Measurements from ENCODE around the gene IPO9.

The IPO9 gene

DNA sequence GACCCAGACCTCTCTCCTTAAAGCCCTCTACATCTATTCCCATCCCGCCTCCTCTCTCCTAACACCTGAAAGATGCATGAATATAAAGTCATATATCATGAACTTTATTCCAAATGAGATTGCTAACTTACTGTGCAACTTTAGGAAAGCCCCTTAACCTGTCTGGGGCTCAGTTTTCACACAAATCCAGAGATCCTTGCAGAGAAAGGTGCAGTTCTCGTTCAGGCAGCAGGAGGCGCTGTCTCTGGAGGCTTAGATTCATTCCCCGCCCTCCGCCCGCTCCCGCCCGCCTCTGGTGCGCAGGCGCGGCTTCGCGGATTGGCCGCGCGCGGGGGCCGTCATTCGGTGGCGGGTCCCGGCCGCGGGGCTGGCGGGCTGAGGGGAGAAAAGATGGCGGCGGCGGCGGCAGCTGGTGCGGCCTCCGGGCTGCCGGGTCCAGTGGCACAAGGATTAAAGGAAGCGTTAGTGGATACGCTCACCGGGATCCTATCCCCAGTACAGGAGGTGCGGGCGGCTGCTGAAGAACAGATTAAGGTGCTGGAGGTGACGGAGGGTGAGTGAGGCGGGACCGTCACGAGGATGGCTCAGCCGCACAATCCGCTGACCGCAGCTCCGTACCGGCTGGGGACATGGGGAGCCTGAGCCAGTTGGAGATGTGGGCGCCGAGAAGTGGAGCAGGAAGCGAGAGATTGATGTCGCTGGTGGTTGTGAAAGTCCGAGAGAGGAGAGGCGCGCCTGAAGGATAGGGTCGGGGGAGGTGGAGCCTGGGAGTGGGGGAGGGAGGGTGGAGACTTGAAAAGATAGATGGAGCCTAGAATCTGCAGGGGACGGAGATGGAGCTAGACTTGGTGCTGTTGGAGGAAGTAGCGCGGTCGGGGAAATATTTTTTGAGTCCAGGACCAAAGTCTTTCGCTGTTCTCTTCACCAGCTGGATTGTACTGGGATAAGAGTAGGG lies at the start of gene IPO9:
Gene IPO9 (plus strand): TSS at position 338 of the 955 bp plus-strand sequence. CDS start 53 bp downstream, at position 391.
- DNase-seq (ENCODE audit: low spot score), result peak; percentile 95

DNA sequence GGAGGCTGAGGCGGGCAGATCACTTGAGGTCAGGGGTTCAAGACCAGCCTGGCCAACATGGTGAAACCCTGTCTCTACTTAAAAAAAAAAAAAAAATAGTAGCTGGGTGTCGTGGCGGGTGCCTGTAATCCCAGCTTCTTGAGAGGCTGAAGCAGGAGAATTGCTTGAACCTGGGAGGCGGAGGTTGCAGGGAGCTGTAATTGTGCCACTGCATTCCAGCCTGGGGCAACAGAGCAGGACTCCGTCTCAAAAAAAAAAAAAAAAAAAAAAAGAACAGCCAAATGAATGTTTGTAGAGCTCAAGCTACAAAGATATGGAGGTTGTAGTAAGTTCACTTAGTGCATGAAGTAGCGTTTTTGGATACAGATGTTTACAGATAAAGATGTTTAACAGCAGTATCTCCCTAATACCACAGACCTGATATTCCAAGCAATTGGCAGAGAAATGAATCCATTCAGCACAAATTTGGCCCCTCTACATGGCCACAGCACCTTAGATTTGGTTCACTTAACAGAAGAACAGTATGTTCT lies 49.5 kb upstream of the IPO9 start:
- DNase-seq (ENCODE audit: low spot score), result no peak

DNA sequence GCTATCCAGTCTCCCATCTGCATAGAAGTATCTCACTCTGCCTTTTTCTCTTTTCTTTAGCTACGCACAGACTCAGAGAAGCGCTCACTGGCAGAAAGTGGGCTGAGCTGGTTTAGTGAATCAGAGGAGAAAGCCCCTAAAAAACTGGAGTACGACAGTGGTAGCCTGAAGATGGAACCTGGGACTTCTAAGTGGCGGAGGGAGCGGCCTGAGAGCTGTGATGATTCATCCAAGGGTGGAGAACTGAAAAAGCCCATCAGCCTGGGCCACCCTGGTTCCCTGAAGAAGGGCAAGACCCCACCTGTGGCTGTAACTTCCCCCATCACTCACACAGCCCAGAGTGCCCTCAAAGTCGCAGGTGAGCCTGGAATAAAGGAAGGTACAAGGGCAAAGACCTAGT lies 48.0 kb upstream of the IPO9 start:
- no peak for DNase-seq (ENCODE audit: low spot score)

DNA sequence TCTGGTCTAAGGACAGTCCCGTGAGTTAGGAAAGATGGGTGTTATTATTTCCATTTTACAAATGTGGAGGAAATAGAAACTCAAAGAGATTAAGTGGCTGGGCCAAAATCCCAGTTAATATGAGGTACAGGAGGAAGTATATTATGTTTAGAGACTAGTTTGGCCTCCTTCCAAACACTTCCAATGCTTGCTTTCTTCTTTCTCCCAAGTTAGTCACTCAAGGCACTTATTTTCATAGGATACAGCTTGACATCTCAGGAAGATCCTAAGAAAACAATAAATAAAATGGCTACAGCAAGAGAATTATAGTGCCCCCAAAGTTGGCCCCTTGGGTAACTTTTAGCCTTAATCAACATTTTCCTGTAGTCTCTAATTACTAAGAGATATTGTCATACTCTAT lies 47.5 kb upstream of the IPO9 start:
- no peak for DNase-seq (ENCODE audit: low spot score)

DNA sequence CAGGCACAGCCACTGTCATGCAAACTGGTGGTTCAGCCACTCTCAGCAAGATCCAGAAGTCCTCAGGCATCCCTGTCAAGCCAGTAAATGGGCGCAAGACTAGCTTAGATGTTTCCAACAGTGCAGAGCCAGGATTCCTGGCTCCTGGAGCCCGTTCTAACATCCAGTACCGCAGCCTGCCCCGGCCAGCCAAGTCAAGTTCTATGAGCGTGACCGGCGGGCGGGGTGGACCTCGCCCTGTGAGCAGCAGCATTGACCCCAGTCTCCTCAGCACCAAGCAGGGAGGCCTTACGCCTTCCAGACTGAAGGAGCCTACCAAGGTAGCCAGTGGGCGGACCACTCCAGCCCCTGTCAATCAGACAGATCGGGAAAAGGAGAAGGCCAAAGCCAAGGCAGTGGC lies 46.6 kb upstream of the IPO9 start:
- DNase-seq (ENCODE audit: low spot score), result no peak

DNA sequence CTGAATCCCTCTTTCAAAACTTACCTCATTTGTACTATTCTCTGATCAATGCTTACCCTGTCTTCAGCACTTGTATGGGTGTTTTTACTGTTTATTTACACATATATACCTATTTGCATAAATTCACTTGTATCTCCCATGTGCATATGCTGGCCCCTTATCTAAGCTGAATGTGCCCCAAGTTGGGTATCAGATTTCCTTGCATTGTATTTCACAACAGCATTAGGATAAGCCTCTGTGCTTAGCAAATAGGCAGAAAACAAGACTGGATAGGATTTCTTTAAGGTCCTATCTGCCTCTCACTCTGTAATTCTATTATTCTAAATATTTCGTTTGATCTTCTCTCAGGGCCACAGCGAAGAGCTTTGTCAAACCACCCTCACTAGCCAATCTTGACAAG lies 45.9 kb upstream of the IPO9 start:
- no peak for DNase-seq (ENCODE audit: low spot score)

DNA sequence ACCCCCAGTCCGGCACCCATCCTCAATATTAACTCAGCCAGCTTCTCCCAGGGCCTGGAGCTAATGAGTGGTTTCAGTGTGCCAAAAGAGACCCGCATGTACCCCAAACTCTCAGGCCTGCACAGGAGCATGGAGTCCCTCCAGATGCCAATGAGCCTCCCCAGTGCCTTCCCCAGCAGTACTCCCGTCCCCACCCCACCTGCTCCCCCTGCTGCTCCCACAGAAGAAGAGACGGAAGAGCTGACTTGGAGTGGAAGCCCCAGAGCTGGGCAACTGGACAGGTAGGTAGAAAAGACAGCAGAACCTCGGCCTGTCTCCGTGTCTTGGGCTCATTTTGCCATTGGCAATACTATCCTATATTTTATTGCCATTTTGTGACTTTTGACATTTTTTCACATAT lies 45.4 kb upstream of the IPO9 start:
- DNase-seq (ENCODE audit: low spot score), result no peak

DNA sequence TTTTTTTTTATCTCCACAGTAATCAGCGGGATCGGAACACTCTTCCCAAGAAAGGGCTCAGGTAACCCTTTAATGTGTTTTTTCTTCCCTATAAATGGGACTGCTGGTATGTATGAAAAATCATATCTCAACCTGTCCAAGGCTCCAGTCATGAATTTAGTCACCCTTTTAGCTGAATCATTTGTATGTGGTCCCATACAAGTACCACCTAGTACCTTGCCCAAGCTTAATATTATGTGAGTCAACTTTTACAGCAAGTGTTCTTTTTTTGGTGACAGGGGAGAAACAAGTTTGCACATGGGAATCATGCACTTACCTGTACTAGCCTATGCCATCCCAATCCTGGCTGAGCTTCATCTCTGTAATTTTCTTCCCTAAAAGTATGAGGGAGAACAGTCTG lies 43.7 kb upstream of the IPO9 start:
- DNase-seq (ENCODE audit: low spot score), result no peak

DNA sequence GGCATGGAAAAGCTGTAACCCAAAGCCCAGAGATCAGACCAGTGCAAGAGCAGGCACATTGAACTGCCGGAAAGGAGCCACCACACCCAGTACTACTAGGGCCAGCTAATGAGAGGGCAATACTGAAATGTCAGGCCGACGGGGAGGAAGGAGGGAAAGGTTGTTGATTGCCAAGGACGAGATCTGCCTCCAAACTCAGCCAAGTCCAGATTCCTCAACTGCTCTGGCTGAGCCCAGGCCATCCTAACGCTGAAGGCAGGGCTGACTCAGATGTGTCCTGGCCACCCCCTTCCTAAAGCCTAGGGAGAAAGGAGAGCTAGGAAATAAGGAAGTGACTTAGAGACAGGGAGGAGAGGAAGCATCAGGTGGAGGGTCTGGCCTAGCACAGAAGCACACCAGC lies 42.1 kb upstream of the IPO9 start:
- DNase-seq (ENCODE audit: low spot score), result no peak

DNA sequence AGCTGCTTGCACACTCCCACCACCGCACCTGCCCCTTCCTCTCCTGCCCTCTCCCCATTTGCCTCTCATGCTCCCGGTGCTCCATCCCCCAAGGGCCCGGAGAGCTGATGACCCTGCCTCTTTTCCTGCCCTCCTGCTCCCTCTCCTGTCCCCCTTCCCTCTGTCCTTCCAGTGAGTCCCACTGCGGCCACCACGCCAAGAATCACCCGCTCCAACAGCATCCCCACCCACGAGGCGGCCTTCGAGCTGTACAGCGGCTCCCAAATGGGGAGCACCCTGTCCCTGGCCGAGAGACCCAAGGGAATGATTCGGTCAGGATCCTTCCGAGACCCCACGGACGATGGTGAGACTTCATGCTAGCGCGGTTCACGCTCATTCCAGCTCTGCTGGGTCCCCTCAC lies 40.7 kb upstream of the IPO9 start:
- DNase-seq (ENCODE audit: low spot score), result no peak

DNA sequence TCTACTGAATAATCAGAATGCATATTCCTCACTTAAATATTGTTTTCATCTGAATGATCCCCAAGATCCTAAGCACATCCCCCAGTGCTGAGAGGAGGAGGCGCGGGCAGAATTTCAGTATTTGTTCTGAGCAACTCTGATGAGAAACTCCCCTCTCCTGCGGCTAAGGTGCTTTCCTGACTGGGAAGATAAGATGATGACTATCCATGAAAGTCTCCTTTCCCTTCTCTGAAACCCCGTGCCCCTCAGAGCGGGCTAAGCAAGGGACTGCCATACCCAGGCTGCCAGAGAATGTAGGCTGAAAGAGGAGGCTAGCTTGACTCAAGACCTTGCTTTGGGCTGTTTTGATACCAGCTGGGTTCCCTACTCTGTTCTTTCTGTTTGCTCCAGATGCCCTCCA lies 39.7 kb upstream of the IPO9 start:
- no peak for DNase-seq (ENCODE audit: low spot score)

DNA sequence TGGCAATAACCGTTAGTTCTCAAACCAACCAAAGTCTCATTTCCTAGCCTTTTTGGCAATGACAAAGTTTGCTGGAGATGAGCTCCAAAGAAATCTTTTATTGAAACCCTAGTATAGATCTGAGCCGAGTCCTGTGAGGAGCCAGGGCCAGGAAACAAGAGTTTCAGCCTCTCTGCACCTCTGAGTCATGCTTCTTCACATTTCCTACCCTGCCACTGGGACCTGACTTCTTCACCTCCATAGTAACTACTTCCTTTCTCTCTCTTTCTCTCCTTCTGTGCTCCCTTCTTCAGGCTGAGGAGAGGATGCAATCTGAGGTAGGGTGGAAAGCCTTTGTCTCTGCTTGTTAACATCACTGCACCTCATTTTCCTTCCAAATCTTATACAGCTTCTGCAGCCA lies 38.7 kb upstream of the IPO9 start:
- DNase-seq (ENCODE audit: low spot score), result no peak

DNA sequence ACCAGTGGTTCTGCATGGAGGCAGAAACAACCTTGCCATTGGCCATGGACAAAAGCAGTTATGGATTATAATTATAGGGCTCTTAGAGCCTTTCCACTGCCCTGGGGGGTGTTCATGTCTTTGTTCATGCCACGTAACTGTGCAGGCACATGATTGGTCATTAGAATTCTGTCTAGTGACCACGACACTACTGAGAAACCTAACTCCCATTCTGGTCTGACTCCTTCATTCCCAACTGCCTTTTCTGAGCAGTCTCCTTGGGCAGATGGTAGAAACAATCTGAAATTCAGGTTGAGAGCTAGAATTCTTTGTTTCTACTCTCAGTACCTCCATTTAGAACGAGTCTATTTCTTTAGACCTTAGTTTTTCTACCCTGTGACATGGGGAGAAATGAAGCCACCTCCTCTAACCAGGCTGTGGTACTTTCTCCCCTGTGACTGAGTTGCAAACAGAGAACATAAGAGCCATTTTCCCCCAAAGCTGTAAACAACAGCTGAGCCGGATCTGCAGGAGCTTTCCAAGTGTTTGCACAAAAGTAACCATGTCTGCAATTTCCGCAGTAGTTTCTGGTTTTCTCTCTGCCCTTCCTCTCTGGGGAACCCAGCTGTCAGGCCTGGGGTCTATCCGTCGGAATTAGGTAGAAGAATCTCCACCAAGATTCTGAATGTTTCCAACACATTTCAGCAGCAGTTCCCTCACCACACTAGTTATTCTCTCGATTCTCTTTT lies 37.7 kb upstream of the IPO9 start:
- DNase-seq (ENCODE audit: low spot score), result no peak

DNA sequence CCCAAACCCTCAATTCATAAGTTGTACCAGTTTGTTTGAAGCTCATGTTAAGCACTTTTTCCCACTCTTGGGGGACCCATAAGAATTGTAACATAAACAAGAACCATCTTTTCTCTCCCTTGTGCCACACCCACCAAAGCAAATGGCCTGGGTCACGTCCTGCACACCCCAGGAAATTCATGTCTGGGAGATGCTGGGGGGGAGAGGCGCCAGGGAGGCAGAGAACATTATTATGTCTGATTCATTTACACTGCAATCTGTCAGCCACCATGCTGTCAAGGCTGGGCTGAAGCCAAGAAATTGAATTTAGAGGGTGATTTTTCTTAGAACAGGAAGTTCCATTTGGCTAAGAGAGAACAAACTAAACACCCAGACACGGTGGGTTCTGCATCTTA lies 37.2 kb upstream of the IPO9 start:
- no peak for DNase-seq (ENCODE audit: low spot score)

DNA sequence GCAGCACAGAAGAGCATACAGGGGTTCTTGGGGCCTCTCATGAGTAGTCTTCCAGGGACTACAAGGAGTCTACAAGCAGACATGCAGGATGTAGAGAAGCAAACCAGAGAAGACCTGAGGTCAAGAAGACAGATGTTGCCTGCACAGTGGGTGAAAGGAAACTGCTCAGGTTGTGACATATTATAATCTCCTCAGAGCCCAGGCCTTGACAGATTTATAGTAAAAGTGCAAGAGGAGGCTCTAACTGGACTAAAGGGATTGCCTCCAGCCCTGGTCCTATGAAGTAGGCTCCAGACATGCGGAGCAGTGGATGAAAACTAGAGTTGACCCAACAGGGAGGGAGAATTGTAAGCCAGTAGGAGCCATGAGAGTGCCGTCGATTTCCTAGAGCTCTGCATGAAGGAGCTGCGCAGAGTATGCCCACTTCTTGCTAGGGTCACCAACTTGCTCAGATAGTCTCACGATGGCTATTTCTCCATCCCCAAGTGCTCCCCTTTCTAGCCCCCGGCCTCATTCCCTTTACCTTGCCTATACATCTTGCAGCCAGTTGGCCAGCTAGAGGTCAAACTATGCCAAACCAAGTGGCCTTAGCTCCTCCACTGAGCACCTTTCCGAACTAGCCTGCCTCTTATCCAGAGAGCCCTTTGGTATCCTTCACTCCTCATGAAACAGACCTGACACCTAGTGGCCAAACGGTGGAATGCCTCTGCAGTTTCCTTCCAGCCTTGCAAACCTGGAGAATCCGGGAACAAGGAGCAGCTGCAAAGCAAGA lies 36.2 kb upstream of the IPO9 start:
- DNase-seq (ENCODE audit: low spot score), result peak; percentile 76

DNA sequence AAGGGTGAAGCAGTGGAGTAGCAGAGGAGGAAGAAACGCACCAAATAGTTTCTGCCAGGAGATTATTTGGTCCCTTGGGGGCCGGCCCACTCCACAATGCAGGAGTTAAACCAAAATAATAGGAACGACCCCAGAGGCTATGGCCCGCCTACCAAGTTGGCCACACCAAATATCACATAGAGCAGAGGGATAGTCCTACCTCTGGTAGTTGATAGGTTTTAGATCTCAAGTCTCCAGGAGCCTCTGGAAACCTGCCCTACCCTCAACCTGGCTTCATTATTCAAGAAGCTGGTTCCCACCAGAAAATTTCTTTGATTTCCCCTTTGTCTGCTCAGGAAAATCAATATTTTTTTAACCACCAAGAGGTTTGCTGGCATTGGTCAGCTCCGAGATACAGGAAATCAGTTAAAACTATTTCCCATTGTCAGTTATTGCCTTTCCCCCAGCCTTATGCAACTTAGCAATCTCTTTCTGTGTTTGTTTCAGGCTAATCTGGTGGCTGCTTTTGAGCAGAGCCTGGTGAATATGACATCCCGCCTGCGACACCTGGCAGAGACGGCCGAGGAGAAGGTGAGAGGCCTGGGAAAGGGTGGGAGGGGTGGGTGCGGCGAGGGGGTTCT lies 35.5 kb upstream of the IPO9 start:
- no peak for DNase-seq (ENCODE audit: low spot score)

DNA sequence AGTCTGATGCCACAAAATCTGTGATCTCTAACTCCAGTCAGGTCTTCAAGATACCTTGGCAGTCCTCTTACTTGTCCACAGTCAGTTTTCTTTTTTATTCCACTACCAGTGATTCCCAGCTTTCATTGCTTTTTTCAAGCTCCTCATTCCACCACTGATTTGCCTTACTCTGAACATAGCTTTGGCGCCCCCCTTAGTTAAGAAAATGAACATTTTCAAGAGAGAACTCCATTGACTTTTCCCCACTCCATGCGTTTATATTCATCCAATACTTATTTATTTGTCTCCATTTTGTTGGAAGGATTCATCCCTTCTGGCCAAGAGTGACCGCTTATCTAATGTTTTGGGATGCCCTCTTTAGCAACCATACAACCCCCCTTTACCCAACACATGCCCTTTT lies 33.9 kb upstream of the IPO9 start:
- peak; percentile 22 for DNase-seq (ENCODE audit: low spot score)

DNA sequence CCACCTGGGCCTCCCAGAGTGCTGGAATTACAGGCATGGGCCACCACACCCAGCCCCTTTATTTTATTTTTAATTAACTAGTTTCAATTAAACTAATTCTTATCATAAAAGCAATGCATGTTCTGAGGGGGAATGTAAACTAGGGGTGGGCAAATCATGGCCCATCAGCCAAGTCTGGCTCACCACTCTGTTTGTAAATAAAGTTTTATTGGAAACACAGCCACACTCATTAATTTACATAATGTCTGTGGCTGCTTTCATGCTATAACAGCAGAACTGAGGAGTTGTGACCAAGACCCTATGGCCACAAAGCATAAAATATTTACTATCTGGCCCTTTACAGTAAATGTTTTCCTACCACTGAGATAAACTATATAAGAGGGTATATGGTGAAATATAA lies 28.7 kb upstream of the IPO9 start:
- no peak for DNase-seq (ENCODE audit: low spot score)

DNA sequence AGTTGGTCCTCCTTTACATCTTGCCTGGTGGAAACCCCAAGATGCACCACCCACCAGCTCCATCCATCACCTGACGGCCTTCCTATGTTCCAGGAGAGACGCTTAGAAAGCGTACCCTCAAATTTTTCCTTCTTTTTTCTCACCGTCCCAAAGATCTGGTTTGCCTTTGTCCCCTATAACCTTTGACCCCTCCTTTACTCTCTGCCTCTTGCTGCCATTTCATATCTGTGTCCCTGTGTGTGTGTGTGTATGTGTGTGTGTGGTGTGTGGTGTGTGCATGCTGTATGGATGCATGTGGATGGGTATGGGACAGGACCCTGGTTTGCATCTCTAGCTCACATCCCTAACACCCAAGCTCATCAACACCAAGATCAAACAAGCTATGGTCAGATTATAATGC lies 22.2 kb upstream of the IPO9 start:
- no peak for DNase-seq (ENCODE audit: low spot score)

DNA sequence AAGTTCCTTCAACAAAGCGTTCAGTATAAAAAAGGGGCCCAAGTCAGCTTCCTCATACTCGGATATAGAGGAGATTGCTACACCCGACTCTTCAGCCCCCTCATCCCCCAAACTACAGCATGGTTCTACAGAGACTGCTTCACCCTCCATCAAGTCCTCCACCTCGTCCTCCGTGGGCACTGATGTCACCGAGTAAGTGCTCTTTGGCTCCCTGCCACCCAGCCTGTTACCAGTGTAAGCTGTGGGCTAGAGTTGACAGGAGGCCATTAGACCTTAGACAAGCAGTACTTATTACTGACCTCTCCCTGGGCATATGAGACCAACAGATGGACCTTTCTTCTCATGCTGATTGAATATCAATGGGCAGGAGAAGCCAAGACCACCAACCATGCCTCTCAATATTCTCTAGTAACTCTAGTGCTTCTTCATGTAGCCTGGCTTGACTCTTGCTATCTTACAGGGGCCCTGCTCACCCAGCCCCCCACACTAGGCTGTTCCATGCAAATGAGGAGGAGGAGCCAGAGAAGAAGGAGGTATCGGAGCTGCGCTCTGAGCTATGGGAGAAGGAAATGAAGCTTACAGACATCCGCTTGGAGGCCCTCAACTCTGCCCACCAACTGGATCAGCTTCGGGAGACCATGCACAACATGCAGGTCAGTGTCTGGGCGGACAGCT lies 20.9 kb upstream of the IPO9 start:
- no peak for DNase-seq (ENCODE audit: low spot score)

DNA sequence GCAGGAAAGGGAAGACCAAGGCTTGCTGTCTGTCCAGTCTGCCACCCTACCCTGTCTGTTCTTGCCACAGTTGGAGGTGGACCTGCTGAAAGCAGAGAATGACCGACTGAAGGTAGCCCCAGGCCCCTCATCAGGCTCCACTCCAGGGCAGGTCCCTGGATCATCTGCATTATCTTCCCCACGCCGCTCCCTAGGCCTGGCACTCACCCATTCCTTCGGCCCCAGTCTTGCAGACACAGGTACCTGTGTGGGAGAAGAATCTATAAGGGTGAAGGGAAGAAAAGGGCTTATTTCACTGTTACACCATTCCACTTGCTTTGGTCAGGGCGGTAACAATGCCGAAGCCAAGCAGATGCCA lies 20.3 kb upstream of the IPO9 start:
- DNase-seq (ENCODE audit: low spot score), result no peak
